CD4-positive, alpha-beta T cell treated with Interleukin-6 for 4 hours (primary cell): ENCODE measurements around the gene SHC2.
"Not testable (repeated sequence)": the region's sequence is repeated elsewhere in the genome, so short reads cannot be mapped to it uniquely, and the experiment has no call there.

Experiments
- DNase-seq: peaks from one replicate; pipeline ENCODE4 v3.0.0-alpha.2; 2020; ENCODE audit warnings: mixed read lengths

SHC2 gene

GRCh38 chr19:468587-469256 lies 7.9 kb upstream of the SHC2 start:
- DNase-seq = no peak

GRCh38 chr19:467554-467953 lies 6.7 kb upstream of the SHC2 start:
- no peak for DNase-seq

GRCh38 chr19:465056-465816 lies 4.4 kb upstream of the SHC2 start:
- DNase-seq = no peak

GRCh38 chr19:464208-464545 lies 3.3 kb upstream of the SHC2 start:
- DNase-seq = no peak

GRCh38 chr19:463483-464207 lies 2.8 kb upstream of the SHC2 start:
- no peak for DNase-seq

GRCh38 chr19:461721-462551 lies 1.1 kb upstream of the SHC2 start:
- peak; percentile 23 for DNase-seq

- DNase-seq = peak; percentile 10
These were observed 915 bp downstream of the SHC2 start for GRCh38 chr19:459724-460511.

GRCh38 chr19:458091-459042 lies 2.5 kb downstream of the SHC2 start:
- no peak for DNase-seq

- no peak for DNase-seq
These were observed 3.2 kb downstream of the SHC2 start for GRCh38 chr19:457636-458035.

- DNase-seq = no peak
These were observed 4.2 kb downstream of the SHC2 start for GRCh38 chr19:456547-457110.

- DNase-seq = no peak
These were observed 4.8 kb downstream of the SHC2 start for GRCh38 chr19:455851-456546.

- DNase-seq = no peak
These were observed 5.7 kb downstream of the SHC2 start for GRCh38 chr19:455031-455705.

GRCh38 chr19:453606-454005 lies 7.2 kb downstream of the SHC2 start:
- no peak for DNase-seq

GRCh38 chr19:452829-453228 lies 8.0 kb downstream of the SHC2 start:
- DNase-seq = no peak

- DNase-seq = not testable (repeated sequence)
These were observed 9.8 kb downstream of the SHC2 start for GRCh38 chr19:450912-451481.

- DNase-seq = no peak
These were observed 10.9 kb downstream of the SHC2 start for GRCh38 chr19:449916-450315.

GRCh38 chr19:447816-448560 lies 12.8 kb downstream of the SHC2 start:
- DNase-seq = no peak

- DNase-seq = no peak
These were observed 13.8 kb downstream of the SHC2 start for GRCh38 chr19:447064-447426.
